Measurements from ENCODE around the gene PTPRG. TPM values are rescaled to one million over a fixed set of nuclear protein-coding genes. Genes with fewer than 3 reads are reported as not detected.

The PTPRG gene
- polyA plus RNA-seq, 3 donors = not detected

DNA sequence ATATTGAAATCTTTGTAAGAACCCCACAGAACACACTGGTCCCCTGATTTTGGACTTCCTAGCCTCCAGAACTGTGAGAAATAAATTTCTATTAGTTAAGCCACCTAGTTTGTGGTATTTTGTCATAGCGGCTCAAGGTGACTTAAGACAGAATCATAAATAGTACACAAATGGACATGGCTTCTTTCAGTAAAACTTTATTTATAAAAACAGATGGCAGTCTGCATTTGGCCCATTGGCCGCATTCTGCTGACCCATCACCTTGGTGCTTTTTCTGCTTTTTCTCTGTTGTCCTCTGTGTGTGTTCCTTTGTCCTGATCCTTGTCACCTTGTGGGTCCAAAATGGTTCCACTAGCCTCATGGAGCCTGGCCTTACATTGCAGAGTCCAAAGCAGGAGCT lies 363.6 kb downstream of the PTPRG start:
- Mint-ChIP-seq H3K9me3 (peaks cover 0 to 4% (median 0%) of the 10 kb centered on the region in 7 donors), H3K4me3 (no peak overlapping the region), H3K27ac (no peak overlapping the region), H3K36me3 (no peaks in the 10 kb centered on the region), H3K4me1 (no peaks in the 10 kb centered on the region), H3K27me3 (ENCODE audit: low read depth in 3 of 3) (peaks cover 0 to 1% (median 1%) of the 10 kb centered on the region in 3 donors)
- no peak for DNase-seq
- Histone ChIP-seq H2AFZ (ENCODE audit: insufficient read depth, low read depth, low read length, poor library complexity, severe bottlenecking) (no peak overlapping the region), H3K9me3 (replicated peaks in 1 of 2; ENCODE audit: control insufficient read depth in 1 of 2, insufficient read depth in 1 of 2, low read length in 2 of 2) (no peaks in the 10 kb centered on the region), H3K4me2 (replicated peaks; ENCODE audit: extremely low read depth, low read length, poor library complexity, severe bottlenecking) (no peak overlapping the region), H3K27me3 (ENCODE audit: control insufficient read depth in 2 of 2, insufficient read depth in 2 of 2, low read length in 2 of 2) (no peaks in the 10 kb centered on the region), H3K4me3 (replicated peaks in 1 of 3; ENCODE audit: low read depth in 2 of 3, low read length in 3 of 3) (no peak overlapping the region), H3K36me3 (replicated peaks in 1 of 2; ENCODE audit: control insufficient read depth in 1 of 2, insufficient read depth in 2 of 2, low read length in 2 of 2) (no peaks in the 10 kb centered on the region), H3K4me1 (ENCODE audit: control insufficient read depth in 1 of 2, insufficient read depth in 2 of 2, low read length in 2 of 2) (no peaks in the 10 kb centered on the region), H3K79me2 (ENCODE audit: insufficient read depth, low read length) (no peaks in the 10 kb centered on the region), H3K9ac (ENCODE audit: insufficient read depth, low read length, poor library complexity, severe bottlenecking) (no peak overlapping the region), H3K27ac (ENCODE audit: low read depth in 1 of 2, low read length in 2 of 2) (no peak overlapping the region), H4K20me1 (ENCODE audit: insufficient read depth, low read length) (no peaks in the 10 kb centered on the region)
- TF ChIP-seq, protein P1, sequence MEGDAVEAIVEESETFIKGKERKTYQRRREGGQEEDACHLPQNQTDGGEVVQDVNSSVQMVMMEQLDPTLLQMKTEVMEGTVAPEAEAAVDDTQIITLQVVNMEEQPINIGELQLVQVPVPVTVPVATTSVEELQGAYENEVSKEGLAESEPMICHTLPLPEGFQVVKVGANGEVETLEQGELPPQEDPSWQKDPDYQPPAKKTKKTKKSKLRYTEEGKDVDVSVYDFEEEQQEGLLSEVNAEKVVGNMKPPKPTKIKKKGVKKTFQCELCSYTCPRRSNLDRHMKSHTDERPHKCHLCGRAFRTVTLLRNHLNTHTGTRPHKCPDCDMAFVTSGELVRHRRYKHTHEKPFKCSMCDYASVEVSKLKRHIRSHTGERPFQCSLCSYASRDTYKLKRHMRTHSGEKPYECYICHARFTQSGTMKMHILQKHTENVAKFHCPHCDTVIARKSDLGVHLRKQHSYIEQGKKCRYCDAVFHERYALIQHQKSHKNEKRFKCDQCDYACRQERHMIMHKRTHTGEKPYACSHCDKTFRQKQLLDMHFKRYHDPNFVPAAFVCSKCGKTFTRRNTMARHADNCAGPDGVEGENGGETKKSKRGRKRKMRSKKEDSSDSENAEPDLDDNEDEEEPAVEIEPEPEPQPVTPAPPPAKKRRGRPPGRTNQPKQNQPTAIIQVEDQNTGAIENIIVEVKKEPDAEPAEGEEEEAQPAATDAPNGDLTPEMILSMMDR (IDR thresholded peaks at IDR 0.05) = no peak
- intact Hi-C loops (cut with micrococcal nuclease) = no loop called here
- WGBS (ENCODE audit: insufficient coverage) = 100% methylated on average over 1 of the region's 2 CpGs

DNA sequence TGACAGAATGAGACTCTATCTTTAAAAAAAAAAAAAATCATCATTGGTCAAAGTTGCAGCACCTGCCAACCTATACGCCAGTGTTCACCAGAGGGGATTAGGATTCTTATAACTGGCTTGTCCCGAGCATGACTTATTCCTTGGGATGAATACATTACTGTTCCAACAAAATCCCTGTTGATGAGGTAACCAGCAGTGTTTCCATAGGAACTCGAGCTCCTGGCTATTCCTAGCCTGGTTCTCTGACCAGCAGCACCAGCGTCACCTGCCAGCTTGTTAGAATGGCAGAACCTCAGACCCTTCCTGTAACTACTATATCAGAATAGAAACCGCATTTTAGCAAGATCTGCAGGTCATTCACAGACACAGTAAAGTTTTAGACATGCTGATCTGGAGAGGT lies 364.4 kb downstream of the PTPRG start:
- TF ChIP-seq, protein P1 (IDR thresholded peaks at IDR 0.05) = no peak
- intact Hi-C loops (cut with micrococcal nuclease) = no loop called here
- H3K9ac ChIP-seq (ENCODE audit: insufficient read depth, low read length, poor library complexity, severe bottlenecking) = no peak overlapping the region
- no peaks in the 10 kb centered on the region for H3K36me3 Mint-ChIP-seq
- no peaks in the 10 kb centered on the region for H3K27me3 ChIP-seq (ENCODE audit: control insufficient read depth in 2 of 2, insufficient read depth in 2 of 2, low read length in 2 of 2)
- no peak overlapping the region for H3K4me3 Mint-ChIP-seq
- no peaks in the 10 kb centered on the region for H3K9me3 ChIP-seq (replicated peaks in 1 of 2; ENCODE audit: control insufficient read depth in 1 of 2, insufficient read depth in 1 of 2, low read length in 2 of 2)
- H3K27ac ChIP-seq (ENCODE audit: low read depth in 1 of 2, low read length in 2 of 2) = no peak overlapping the region
- no peak overlapping the region for H3K4me3 ChIP-seq (replicated peaks in 1 of 3; ENCODE audit: low read depth in 2 of 3, low read length in 3 of 3)
- H3K4me2 ChIP-seq (replicated peaks; ENCODE audit: extremely low read depth, low read length, poor library complexity, severe bottlenecking) = no peak overlapping the region
- H3K79me2 ChIP-seq (ENCODE audit: insufficient read depth, low read length) = no peaks in the 10 kb centered on the region
- H3K4me1 Mint-ChIP-seq = no peaks in the 10 kb centered on the region
- H3K36me3 ChIP-seq (replicated peaks in 1 of 2; ENCODE audit: control insufficient read depth in 1 of 2, insufficient read depth in 2 of 2, low read length in 2 of 2) = no peaks in the 10 kb centered on the region
- peaks cover 0 to 3% (median 0%) of the 10 kb centered on the region in 7 donors for H3K9me3 Mint-ChIP-seq
- DNase-seq = no peak
- no peaks in the 10 kb centered on the region for H4K20me1 ChIP-seq (ENCODE audit: insufficient read depth, low read length)
- H2AFZ ChIP-seq (ENCODE audit: insufficient read depth, low read depth, low read length, poor library complexity, severe bottlenecking) = no peak overlapping the region
- peaks cover 0 to 1% (median 1%) of the 10 kb centered on the region in 3 donors for H3K27me3 Mint-ChIP-seq (ENCODE audit: low read depth in 3 of 3)
- WGBS (ENCODE audit: insufficient coverage) = 86% methylated on average over 4 of the region's 5 CpGs
- no peak overlapping the region for H3K27ac Mint-ChIP-seq
- H3K4me1 ChIP-seq (ENCODE audit: control insufficient read depth in 1 of 2, insufficient read depth in 2 of 2, low read length in 2 of 2) = no peaks in the 10 kb centered on the region
